Measurements from ENCODE around the gene METTL24.

GRCh38 chr6:110363748-110364147, 5.6 kb upstream of the METTL24 start:
- TF ChIP-seq CTCF (IDR thresholded peaks at IDR 0.05 in 4 of 5, conservative IDR thresholded peaks at IDR 0.05 in 1 of 5) (no peak), POLR2A (IDR thresholded peaks at IDR 0.05) (no peak)
